Astrocyte (in vitro differentiated cells and primary cell): ENCODE measurements around the gene THPO. TPM values are rescaled to one million over a fixed set of nuclear protein-coding genes. Genes with fewer than 3 reads are reported as not detected.

Source experiments
- DNase-seq: peaks from one replicate; pipeline ENCODE4 v3.0.0-alpha.2; 2010; ENCODE audit warnings: low read depth
- FAIRE-seq: peaks from 2 replicates; lab custom pipeline; 2011; peaks lifted over from hg19 to GRCh38; lab: Jason Lieb, UNC
- H2AFZ ChIP-seq: 2 replicates; pipeline ENCODE4 v1.6.0; 2012; ENCODE audit warnings: low read depth, low read length, inconsistent platforms
- H3K27ac ChIP-seq: 2 replicates; pipeline ENCODE4 v1.5.1; 2011; ENCODE audit warnings: low read depth, low read length, inconsistent platforms
- H3K27me3 ChIP-seq: 2 replicates; pipeline ENCODE4 v1.6.0; 2011; ENCODE audit warnings: low read length, inconsistent platforms; ENCODE audit not compliant: insufficient read depth
- H3K36me3 ChIP-seq: 2 replicates; pipeline ENCODE4 v1.5.1; 2011; ENCODE audit warnings: low read length, inconsistent platforms; ENCODE audit not compliant: insufficient read depth
- H3K4me1 ChIP-seq: 2 replicates; pipeline ENCODE4 v1.5.1; 2011; ENCODE audit warnings: low read length, inconsistent platforms; ENCODE audit not compliant: insufficient read depth
- H3K4me2 ChIP-seq: 2 replicates; pipeline ENCODE4 v1.6.0; 2012; ENCODE audit warnings: low read length, inconsistent platforms
- H3K4me3 ChIP-seq: 2 replicates; pipeline ENCODE4 v1.5.1; 2011; ENCODE audit warnings: low read depth, mild to moderate bottlenecking, low read length, inconsistent platforms; ENCODE audit not compliant: insufficient read depth
- H3K79me2 ChIP-seq: 2 replicates; pipeline ENCODE4 v1.6.0; 2012; ENCODE audit warnings: mild to moderate bottlenecking, low read length, inconsistent platforms; ENCODE audit not compliant: insufficient read depth
- H3K9ac ChIP-seq: 2 replicates; pipeline ENCODE4 v1.6.0; 2012; ENCODE audit warnings: mild to moderate bottlenecking, low read length, inconsistent platforms
- H3K9me3 ChIP-seq: 2 replicates; pipeline ENCODE4 v1.5.1; 2012; ENCODE audit warnings: low read depth, mild to moderate bottlenecking, low read length, inconsistent platforms; ENCODE audit not compliant: insufficient read depth
- H4K20me1 ChIP-seq: 2 replicates; pipeline ENCODE4 v1.6.0; 2012; ENCODE audit warnings: low read length, inconsistent platforms; ENCODE audit not compliant: insufficient read depth
- H3K27ac Mint-ChIP-seq: one replicate; pipeline ENCODE4 v1.8.0; 2021; ENCODE audit warnings: mild to moderate bottlenecking, mixed read lengths; ENCODE audit not compliant: unreplicated experiment
- H3K27me3 Mint-ChIP-seq: one replicate; pipeline ENCODE4 v1.8.0; 2021; ENCODE audit warnings: low read depth, mixed read lengths; ENCODE audit not compliant: unreplicated experiment
- H3K36me3 Mint-ChIP-seq: one replicate; pipeline ENCODE4 v1.8.0; 2021; ENCODE audit warnings: low read depth, mixed read lengths; ENCODE audit not compliant: unreplicated experiment
- H3K4me1 Mint-ChIP-seq: one replicate; pipeline ENCODE4 v1.8.0; 2021; ENCODE audit warnings: low read depth, mixed read lengths; ENCODE audit not compliant: unreplicated experiment
- H3K4me3 Mint-ChIP-seq: one replicate; pipeline ENCODE4 v1.8.0; 2021; ENCODE audit warnings: mild to moderate bottlenecking, moderate library complexity, mixed read lengths; ENCODE audit not compliant: unreplicated experiment
- H3K9me3 Mint-ChIP-seq: one replicate; pipeline ENCODE4 v1.8.0; 2021; ENCODE audit warnings: mild to moderate bottlenecking, mixed read lengths; ENCODE audit not compliant: unreplicated experiment
- EZH2 ChIP-seq: IDR thresholded peaks from 2 replicates; pipeline ENCODE4 v1.6.1; 2012; ENCODE audit warnings: mild to moderate bottlenecking, low read length, inconsistent platforms; ENCODE audit not compliant: insufficient read depth
- total RNA-seq: library from RNA; stranded (reverse); gene quantifications from 2 replicates; pipeline ENCODE4 v1.2.1, GENCODE V29; 2021
- TF ChIP-seq, protein P1 (sequence below): IDR thresholded peaks from 2 replicates; pipeline ENCODE4 v1.5.1; 2011; ENCODE audit warnings: low read depth, mild to moderate bottlenecking, inconsistent platforms, low read length, moderate library complexity; ENCODE audit not compliant: insufficient read depth

THPO gene
- total RNA-seq, 1 donor from 2014 or later: 0.25 TPM

DNA sequence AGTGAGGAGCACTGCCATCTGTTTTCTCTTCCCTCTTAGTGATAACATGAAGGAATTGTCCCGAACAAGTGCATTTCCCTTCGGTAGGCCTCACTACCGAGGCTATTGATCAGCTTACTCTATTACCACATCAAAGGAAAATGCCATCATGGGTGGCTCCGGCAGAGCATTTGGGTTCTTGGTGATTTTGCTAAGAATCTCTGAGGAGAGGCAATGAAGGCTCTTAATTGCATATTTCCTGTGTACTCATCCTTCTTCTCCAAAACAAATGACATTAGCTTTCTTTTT is 37.1 kb upstream of the THPO start:
- Histone ChIP-seq H3K27ac (no peak overlapping the region), H3K79me2 (no peaks in the 10 kb centered on the region), H3K4me1 (no peaks in the 10 kb centered on the region), H2AFZ (no peak overlapping the region), H4K20me1 (no peaks in the 10 kb centered on the region), H3K9me3 (no peaks in the 10 kb centered on the region), H3K9ac (no peak overlapping the region), H3K36me3 (no peaks in the 10 kb centered on the region), H3K4me3 (no peak overlapping the region), H3K4me2 (no peak overlapping the region), H3K27me3 (peaks cover 3% of the 10 kb centered on the region)
- peaks cover 25% of the 10 kb centered on the region for H3K27me3 Mint-ChIP-seq
- no peak overlapping the region for H3K27ac Mint-ChIP-seq
- H3K36me3 Mint-ChIP-seq: peaks cover 6% of the 10 kb centered on the region
- peaks cover 8% of the 10 kb centered on the region for H3K9me3 Mint-ChIP-seq
- DNase-seq (no peak), FAIRE-seq (no peak)
- no peaks in the 10 kb centered on the region for H3K4me1 Mint-ChIP-seq
- no peak for TF ChIP-seq EZH2
- TF ChIP-seq, protein P1, sequence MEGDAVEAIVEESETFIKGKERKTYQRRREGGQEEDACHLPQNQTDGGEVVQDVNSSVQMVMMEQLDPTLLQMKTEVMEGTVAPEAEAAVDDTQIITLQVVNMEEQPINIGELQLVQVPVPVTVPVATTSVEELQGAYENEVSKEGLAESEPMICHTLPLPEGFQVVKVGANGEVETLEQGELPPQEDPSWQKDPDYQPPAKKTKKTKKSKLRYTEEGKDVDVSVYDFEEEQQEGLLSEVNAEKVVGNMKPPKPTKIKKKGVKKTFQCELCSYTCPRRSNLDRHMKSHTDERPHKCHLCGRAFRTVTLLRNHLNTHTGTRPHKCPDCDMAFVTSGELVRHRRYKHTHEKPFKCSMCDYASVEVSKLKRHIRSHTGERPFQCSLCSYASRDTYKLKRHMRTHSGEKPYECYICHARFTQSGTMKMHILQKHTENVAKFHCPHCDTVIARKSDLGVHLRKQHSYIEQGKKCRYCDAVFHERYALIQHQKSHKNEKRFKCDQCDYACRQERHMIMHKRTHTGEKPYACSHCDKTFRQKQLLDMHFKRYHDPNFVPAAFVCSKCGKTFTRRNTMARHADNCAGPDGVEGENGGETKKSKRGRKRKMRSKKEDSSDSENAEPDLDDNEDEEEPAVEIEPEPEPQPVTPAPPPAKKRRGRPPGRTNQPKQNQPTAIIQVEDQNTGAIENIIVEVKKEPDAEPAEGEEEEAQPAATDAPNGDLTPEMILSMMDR: no peak
- no peak overlapping the region for H3K4me3 Mint-ChIP-seq

- Histone ChIP-seq H2AFZ (no peak overlapping the region), H3K9ac (no peak overlapping the region), H3K27ac (no peak overlapping the region), H4K20me1 (no peaks in the 10 kb centered on the region), H3K4me3 (no peak overlapping the region), H3K4me1 (no peaks in the 10 kb centered on the region), H3K9me3 (no peaks in the 10 kb centered on the region), H3K36me3 (no peaks in the 10 kb centered on the region), H3K27me3 (peaks cover 3% of the 10 kb centered on the region), H3K4me2 (no peak overlapping the region), H3K79me2 (no peaks in the 10 kb centered on the region)
- H3K4me1 Mint-ChIP-seq: no peaks in the 10 kb centered on the region
- peaks cover 6% of the 10 kb centered on the region for H3K36me3 Mint-ChIP-seq
- TF ChIP-seq EZH2: no peak
- TF ChIP-seq, protein P1: no peak
- FAIRE-seq (no peak), DNase-seq (no peak)
- H3K27ac Mint-ChIP-seq: no peak overlapping the region
- H3K27me3 Mint-ChIP-seq: peaks cover 29% of the 10 kb centered on the region
- H3K4me3 Mint-ChIP-seq: no peak overlapping the region
- H3K9me3 Mint-ChIP-seq: peaks cover 10% of the 10 kb centered on the region
Observed at GRCh38 chr3:184414418-184415202, 36.6 kb upstream of the THPO start.

GRCh38 chr3:184409946-184410500 is 32.0 kb upstream of the THPO start:
- Mint-ChIP-seq H3K4me3 (no peak overlapping the region), H3K4me1 (no peaks in the 10 kb centered on the region), H3K27ac (no peak overlapping the region), H3K27me3 (peaks cover 39% of the 10 kb centered on the region), H3K36me3 (peaks cover 8% of the 10 kb centered on the region), H3K9me3 (peaks cover 13% of the 10 kb centered on the region)
- no peak overlapping the region for H3K4me2 ChIP-seq
- H2AFZ ChIP-seq: no peak overlapping the region
- no peak overlapping the region for H3K9ac ChIP-seq
- peaks cover 7% of the 10 kb centered on the region for H3K27me3 ChIP-seq
- H3K36me3 ChIP-seq: no peaks in the 10 kb centered on the region
- H3K4me3 ChIP-seq: no peak overlapping the region
- H4K20me1 ChIP-seq: no peaks in the 10 kb centered on the region
- no peaks in the 10 kb centered on the region for H3K79me2 ChIP-seq
- H3K27ac ChIP-seq: no peak overlapping the region
- TF ChIP-seq, protein P1: no peak
- no peak for TF ChIP-seq EZH2
- H3K9me3 ChIP-seq: no peaks in the 10 kb centered on the region
- FAIRE-seq (no peak), DNase-seq (no peak)
- H3K4me1 ChIP-seq: no peaks in the 10 kb centered on the region
